ENCODE results near the gene SLC12A2.

- TF ChIP-seq SP1 (IDR thresholded peaks at IDR 0.05; ENCODE audit: low read depth) (no peak), CTCF (IDR thresholded peaks at IDR 0.05 in 2 of 3, conservative IDR thresholded peaks at IDR 0.05 in 1 of 3; ENCODE audit: borderline replicate concordance in 1 of 3, insufficient read depth in 1 of 3, low read depth in 2 of 3, low read length in 2 of 3) (no peak), EZH2phosphoT487 (IDR thresholded peaks at IDR 0.05; ENCODE audit: borderline replicate concordance) (no peak), POLR2A (IDR thresholded peaks at IDR 0.05; ENCODE audit: borderline replicate concordance, extremely low read depth, insufficient read depth, insufficient read length) (no peak), ZNF274 (IDR thresholded peaks at IDR 0.05; ENCODE audit: low read depth, low read length) (no peak), CBX3 (IDR thresholded peaks at IDR 0.05; ENCODE audit: low read depth) (no peak), POLR2AphosphoS5 (IDR thresholded peaks at IDR 0.05; ENCODE audit: low read depth, low read length) (no peak)
Measured at GRCh38 chr5:128197896-128198522, 114.4 kb downstream of the SLC12A2 start.

Data from HCT116 (cell line).